Caco-2 (cell line): Measurements from ENCODE around the gene SDR42E2. TPM values are rescaled to one million over a fixed set of nuclear protein-coding genes. Genes with fewer than 3 reads are reported as not detected.

Experiments
- BruUV-seq: library from RNA; stranded (reverse); fragments of 400-500 nt; replicated peaks from 2 replicates; lab custom pipeline; 2021; lab: Mats Ljungman, UMichigan
- CTCF ChIA-PET: fragments of 300-600 bp; sonication (Branson Sonifier 250); formaldehyde crosslinking; loops from one replicate; lab custom pipeline; 2022; ENCODE audit warnings: antibody characterized with exemption; lab: Charles Lee
- POLR2A ChIA-PET: fragments of 300-600 bp; sonication (Branson Sonifier 250); formaldehyde crosslinking; loops from one replicate; lab custom pipeline; 2022; ENCODE audit warnings: antibody characterized with exemption; lab: Charles Lee
- DNase-seq, 2 experiments: peaks; one replicate each; pipeline versions ENCODE4 v3.0.0 to v3.0.0-alpha.2; 2020 to 2022
- H3K27me3 ChIP-seq: replicated peaks from 2 replicates; pipeline ENCODE4 v1.6.0; 2011; ENCODE audit warnings: low read length; ENCODE audit not compliant: control insufficient read depth, insufficient read depth
- H3K36me3 ChIP-seq: 2 replicates; pipeline ENCODE4 v1.5.1; 2011; ENCODE audit warnings: low read length; ENCODE audit not compliant: control insufficient read depth, insufficient read depth
- H3K4me1 ChIP-seq: fragments of 250-450 bp; sonication (Bioruptor Pico); 2 replicates; pipeline ENCODE4 v1.5.1; 2020; ENCODE audit warnings: mild to moderate bottlenecking
- H3K4me3 ChIP-seq: 2 replicates; pipeline ENCODE4 v1.5.1; 2011; ENCODE audit warnings: low read depth, mild to moderate bottlenecking, control low read depth, low read length
- H3K9me3 ChIP-seq: fragments of 250-450 bp; sonication (Bioruptor Pico); 2 replicates; pipeline ENCODE4 v1.5.1; 2020; ENCODE audit warnings: mild to moderate bottlenecking, moderate library complexity
- H3K27ac Mint-ChIP-seq: one replicate; pipeline ENCODE4 v1.8.0; 2022; ENCODE audit warnings: mixed read lengths; ENCODE audit not compliant: unreplicated experiment
- H3K27me3 Mint-ChIP-seq: one replicate; pipeline ENCODE4 v1.8.0; 2022; ENCODE audit warnings: mixed read lengths; ENCODE audit not compliant: insufficient read depth, unreplicated experiment
- H3K36me3 Mint-ChIP-seq: one replicate; pipeline ENCODE4 v1.8.0; 2022; ENCODE audit warnings: mild to moderate bottlenecking, mixed read lengths; ENCODE audit not compliant: insufficient read depth, unreplicated experiment
- H3K4me1 Mint-ChIP-seq: one replicate; pipeline ENCODE4 v1.8.0; 2022; ENCODE audit warnings: low read depth, mixed read lengths; ENCODE audit not compliant: unreplicated experiment
- H3K4me3 Mint-ChIP-seq: one replicate; pipeline ENCODE4 v1.8.0; 2022; ENCODE audit warnings: mild to moderate bottlenecking, moderate library complexity, mixed read lengths; ENCODE audit not compliant: unreplicated experiment
- H3K9me3 Mint-ChIP-seq: one replicate; pipeline ENCODE4 v1.8.0; 2022; ENCODE audit warnings: mixed read lengths; ENCODE audit not compliant: unreplicated experiment
- CTCF ChIP-seq, 2 experiments: fragments of 200-600 bp in 1 of 2; IDR thresholded peaks; 1 replicate in 1 of 2; 2 replicates in 1 of 2; pipeline versions ENCODE4 v1.5.1 to v1.8.0; 2011 to 2022; ENCODE audit warnings: antibody characterized with exemption in 1 of 2, control low read depth in 1 of 2, inconsistent platforms in 1 of 2, low read depth in 1 of 2, low read length in 1 of 2, mild to moderate bottlenecking in 1 of 2, moderate library complexity in 1 of 2; ENCODE audit not compliant: insufficient read depth in 1 of 2, severe bottlenecking in 1 of 2, unreplicated experiment in 1 of 2
- intact Hi-C: fragments of 100-400 bp; cut with micrococcal nuclease; formaldehyde crosslinking; loops from one replicate; pipeline ENCODE4 v1.10.0; 2022; ENCODE audit not compliant: unreplicated experiment
- total RNA-seq: library from RNA; stranded (reverse); gene quantifications from 2 replicates; pipeline ENCODE4 v1.2.3, GENCODE V29; 2022

SDR42E2 gene
- total RNA-seq, 1 experiment from 2014 or later: not detected

- ChIA-PET CTCF (interaction anchor here (1.0 kb wide), 1 partner anchor 182 kb away, joined by 8 read pairs; the partner anchor contains the start of gene MOSMO), POLR2A (no interaction called here)
- no peaks in the 10 kb centered on the region for H3K9me3 ChIP-seq
- peak overlapping the region; percentile 98 for H3K27ac Mint-ChIP-seq
- no peaks in the 10 kb centered on the region for H3K27me3 Mint-ChIP-seq
- peak overlapping the region; percentile 97 for H3K4me3 Mint-ChIP-seq
- H3K4me1 ChIP-seq: peaks cover 6% of the 10 kb centered on the region; the same call in 1 of the 2 replicates
- no peak for DNase-seq
- H3K9me3 Mint-ChIP-seq: no peaks in the 10 kb centered on the region
- H3K36me3 ChIP-seq: no peaks in the 10 kb centered on the region
- no peaks in the 10 kb centered on the region for H3K4me1 Mint-ChIP-seq
- no TSS peak for BruUV-seq
- peak overlapping the region; percentile 91 for H3K4me3 ChIP-seq
- intact Hi-C loops: loop anchor here (1.0 to 2.0 kb wide), 2 partner anchors 17 to 107 kb away; partner anchors contain the start of genes EEF2K and POLR3E
- H3K36me3 Mint-ChIP-seq: peaks cover 8% of the 10 kb centered on the region
- no peak for TF ChIP-seq CTCF (IDR thresholded peaks at IDR 0.05; ENCODE audit: insufficient read depth in 1 of 2, low read depth in 1 of 2, low read length in 1 of 2, severe bottlenecking in 1 of 2, unreplicated experiment in 1 of 2)
- no peaks in the 10 kb centered on the region for H3K27me3 ChIP-seq
Observed at GRCh38 chr16:22190081-22190775, 27.9 kb downstream of the SDR42E2 start.

- H3K27ac Mint-ChIP-seq: peak overlapping the region; percentile 98
- Histone ChIP-seq H3K4me1 (peaks cover 8% of the 10 kb centered on the region; the same call in 1 of the 2 replicates), H3K36me3 (no peaks in the 10 kb centered on the region), H3K27me3 (no peaks in the 10 kb centered on the region), H3K4me3 (peak overlapping the region; percentile 45), H3K9me3 (no peaks in the 10 kb centered on the region)
- peaks cover 15% of the 10 kb centered on the region for H3K36me3 Mint-ChIP-seq
- H3K4me3 Mint-ChIP-seq: peak overlapping the region; percentile 97
- intact Hi-C loops: loop anchor here (1.0 to 2.0 kb wide), 2 partner anchors 16 to 106 kb away; partner anchors contain the start of genes EEF2K and POLR3E
- DNase-seq: peak; percentile 98 to 99
- TF ChIP-seq CTCF (IDR thresholded peaks at IDR 0.05; ENCODE audit: insufficient read depth in 1 of 2, low read depth in 1 of 2, low read length in 1 of 2, severe bottlenecking in 1 of 2, unreplicated experiment in 1 of 2): no peak
- CTCF ChIA-PET: interaction anchor here (0.6 to 1.7 kb wide), 2 partner anchors 15 to 1324 kb away, joined by 3 to 9 read pairs; partner anchors contain the start of gene EEF2K
- H3K27me3 Mint-ChIP-seq: peaks cover 3% of the 10 kb centered on the region
- H3K4me1 Mint-ChIP-seq: peaks cover 7% of the 10 kb centered on the region
- BruUV-seq: no TSS peak
- POLR2A ChIA-PET: interaction anchor here (0.6 to 1.0 kb wide), 3 partner anchors 15 to 891 kb away, joined by 3 to 6 read pairs (median 5); partner anchors contain the start of gene EEF2K
- no peaks in the 10 kb centered on the region for H3K9me3 Mint-ChIP-seq
Observed at GRCh38 chr16:22190776-22191531, 28.6 kb downstream of the SDR42E2 start.
